Brain microvascular endothelial cell (primary cell): ENCODE results near the gene APPBP2.

ENCODE experiments used
- DNase-seq: peaks from one replicate; pipeline ENCODE4 v3.0.0-alpha.2; 2020
- H3K27ac ChIP-seq: fragments of 250-450 bp; sonication (Bioruptor Pico); 2 replicates; pipeline ENCODE4 v1.5.1; 2020; ENCODE audit warnings: mild to moderate bottlenecking, moderate library complexity
- H3K27me3 ChIP-seq: fragments of 250-450 bp; sonication (Bioruptor Pico); replicated peaks from 2 replicates; pipeline ENCODE4 v1.5.1; 2020; ENCODE audit warnings: mild to moderate bottlenecking
- H3K36me3 ChIP-seq: fragments of 250-450 bp; sonication (Bioruptor Pico); replicated peaks from 2 replicates; pipeline ENCODE4 v1.5.1; 2020; ENCODE audit warnings: mild to moderate bottlenecking
- H3K4me3 ChIP-seq: 2 replicates; pipeline ENCODE4 v1.5.1; 2011; ENCODE audit warnings: low read depth, mild to moderate bottlenecking, control low read depth, low read length, moderate library complexity
- in situ Hi-C: cut with HindIII; loops from 2 replicates; pipeline ENCODE4 v1.10.0; 2017; ENCODE audit warnings: low sequenced_read_pairs, low pct_ligation_motif_present
- TF ChIP-seq, protein P1 (sequence below): IDR thresholded peaks from 2 replicates; pipeline ENCODE4 v1.5.1; 2011; ENCODE audit warnings: low read depth, mild to moderate bottlenecking, moderate library complexity, low read length, control low read depth, inconsistent platforms; ENCODE audit errors: missing control alignments

APPBP2 gene

DNA sequence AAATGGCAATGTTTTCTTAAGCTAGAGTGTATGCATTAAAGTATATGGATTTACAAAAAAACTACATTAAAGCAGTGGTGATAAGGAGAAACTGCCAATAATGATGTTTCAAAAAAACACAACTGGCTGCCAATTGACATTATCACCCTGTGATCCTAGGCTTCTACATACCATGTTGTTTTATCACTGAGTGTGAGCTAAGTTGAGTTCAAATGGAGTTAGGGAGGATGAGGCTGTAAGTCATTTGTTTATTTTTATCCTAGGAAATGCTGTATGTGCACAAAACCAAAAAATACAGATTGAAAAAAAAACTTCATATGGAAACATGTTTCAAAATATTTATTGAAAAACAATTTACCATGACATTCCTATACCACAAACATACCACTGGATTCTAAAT, 80.9 kb downstream of the APPBP2 start:
- no peak for DNase-seq
- no peak overlapping the region for H3K4me3 ChIP-seq
- no peak overlapping the region for H3K27ac ChIP-seq
- H3K27me3 ChIP-seq: no peaks in the 10 kb centered on the region
- peaks cover 17% of the 10 kb centered on the region for H3K36me3 ChIP-seq
- TF ChIP-seq, protein P1, sequence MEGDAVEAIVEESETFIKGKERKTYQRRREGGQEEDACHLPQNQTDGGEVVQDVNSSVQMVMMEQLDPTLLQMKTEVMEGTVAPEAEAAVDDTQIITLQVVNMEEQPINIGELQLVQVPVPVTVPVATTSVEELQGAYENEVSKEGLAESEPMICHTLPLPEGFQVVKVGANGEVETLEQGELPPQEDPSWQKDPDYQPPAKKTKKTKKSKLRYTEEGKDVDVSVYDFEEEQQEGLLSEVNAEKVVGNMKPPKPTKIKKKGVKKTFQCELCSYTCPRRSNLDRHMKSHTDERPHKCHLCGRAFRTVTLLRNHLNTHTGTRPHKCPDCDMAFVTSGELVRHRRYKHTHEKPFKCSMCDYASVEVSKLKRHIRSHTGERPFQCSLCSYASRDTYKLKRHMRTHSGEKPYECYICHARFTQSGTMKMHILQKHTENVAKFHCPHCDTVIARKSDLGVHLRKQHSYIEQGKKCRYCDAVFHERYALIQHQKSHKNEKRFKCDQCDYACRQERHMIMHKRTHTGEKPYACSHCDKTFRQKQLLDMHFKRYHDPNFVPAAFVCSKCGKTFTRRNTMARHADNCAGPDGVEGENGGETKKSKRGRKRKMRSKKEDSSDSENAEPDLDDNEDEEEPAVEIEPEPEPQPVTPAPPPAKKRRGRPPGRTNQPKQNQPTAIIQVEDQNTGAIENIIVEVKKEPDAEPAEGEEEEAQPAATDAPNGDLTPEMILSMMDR: no peak
- in situ Hi-C loops: no loop called here

DNA sequence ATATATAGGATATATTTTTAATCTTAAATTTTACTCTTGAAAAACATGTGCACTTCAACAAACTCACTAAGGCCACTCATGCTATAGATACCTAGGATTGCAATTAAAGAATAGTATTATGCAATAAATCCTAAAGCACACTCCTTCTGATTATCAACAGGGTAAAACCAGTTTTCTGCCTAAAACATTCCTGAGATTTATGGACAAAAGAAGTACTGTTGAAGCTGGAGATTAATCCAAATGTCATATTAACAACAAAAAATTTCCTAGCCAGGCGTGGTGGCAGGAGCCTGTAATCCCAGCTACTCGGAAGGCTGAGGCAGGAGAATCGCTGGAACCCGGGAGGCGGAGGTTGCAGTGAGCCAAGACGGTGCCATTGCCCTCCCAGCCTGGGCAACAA, 82.3 kb downstream of the APPBP2 start:
- in situ Hi-C loops: no loop called here
- DNase-seq: no peak
- Histone ChIP-seq H3K27ac (no peak overlapping the region), H3K4me3 (no peak overlapping the region), H3K36me3 (peaks cover 15% of the 10 kb centered on the region), H3K27me3 (no peaks in the 10 kb centered on the region)
- TF ChIP-seq, protein P1: no peak

DNA sequence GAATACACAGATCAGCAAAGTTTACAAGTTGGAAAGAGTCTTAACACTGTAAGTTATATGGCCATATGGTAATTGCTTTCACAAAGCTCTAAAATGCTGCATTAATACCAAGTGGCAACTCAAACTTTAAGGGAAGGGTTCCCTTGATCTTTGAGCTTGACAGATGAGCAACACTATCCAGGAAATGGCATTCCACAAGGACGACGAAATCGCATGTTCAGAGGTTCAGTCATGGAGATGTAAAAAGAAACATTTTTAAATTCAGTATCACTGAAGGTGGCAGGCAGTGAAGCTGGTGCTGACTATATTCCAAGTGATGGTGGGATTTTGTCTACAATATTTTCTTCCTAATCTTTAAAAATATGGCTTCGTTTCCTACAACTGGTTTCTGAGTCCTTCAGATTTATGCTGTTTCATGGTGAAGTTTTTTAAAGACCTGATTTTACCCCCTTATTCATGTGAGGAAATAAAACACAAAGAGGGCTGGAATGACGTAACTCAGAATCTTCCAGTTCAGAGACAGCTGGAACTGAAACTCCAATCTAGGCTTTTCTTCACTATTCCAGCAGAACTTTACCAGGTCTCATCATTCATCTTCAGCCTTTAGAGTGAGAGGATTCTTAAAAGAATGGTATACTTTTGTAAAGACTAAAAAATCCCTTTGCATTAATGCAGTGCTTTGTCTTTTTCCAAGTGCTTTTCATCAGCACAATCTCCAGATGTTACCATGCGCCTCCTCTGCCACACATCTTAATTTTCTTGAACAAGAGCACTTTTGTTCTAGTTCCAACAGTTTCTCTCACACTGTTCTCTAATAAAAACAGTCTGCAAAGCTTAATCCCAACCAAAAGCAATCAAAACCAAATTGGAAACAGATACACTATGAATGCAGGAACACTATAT, 83.5 kb downstream of the APPBP2 start:
- Histone ChIP-seq H3K4me3 (no peak overlapping the region), H3K36me3 (peaks cover 10% of the 10 kb centered on the region), H3K27me3 (no peaks in the 10 kb centered on the region), H3K27ac (no peak overlapping the region)
- TF ChIP-seq, protein P1: no peak
- DNase-seq: peak; percentile 38
- in situ Hi-C loops: no loop called here

DNA sequence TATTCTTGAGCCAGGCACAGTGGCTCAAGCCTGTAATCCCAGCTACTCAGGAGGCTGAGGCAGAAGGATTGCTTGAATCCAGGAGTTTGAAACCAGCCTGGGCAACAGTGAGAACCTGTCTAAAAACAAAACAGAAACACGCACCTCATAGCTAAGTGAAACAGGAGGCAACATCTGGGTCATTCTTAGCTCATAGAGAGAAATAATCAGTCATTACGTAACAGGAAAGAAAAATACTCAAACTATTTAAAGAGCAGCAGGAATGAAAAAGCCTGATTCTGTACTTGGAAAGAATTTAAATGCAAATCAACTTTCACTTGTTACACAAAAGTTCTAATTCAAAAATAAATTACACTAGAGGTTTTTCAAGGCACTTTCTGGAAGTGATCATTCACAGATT, 86.5 kb downstream of the APPBP2 start:
- in situ Hi-C loops: no loop called here
- DNase-seq: no peak
- TF ChIP-seq, protein P1: no peak
- Histone ChIP-seq H3K36me3 (no peaks in the 10 kb centered on the region), H3K4me3 (no peak overlapping the region), H3K27me3 (no peaks in the 10 kb centered on the region), H3K27ac (no peak overlapping the region)

DNA sequence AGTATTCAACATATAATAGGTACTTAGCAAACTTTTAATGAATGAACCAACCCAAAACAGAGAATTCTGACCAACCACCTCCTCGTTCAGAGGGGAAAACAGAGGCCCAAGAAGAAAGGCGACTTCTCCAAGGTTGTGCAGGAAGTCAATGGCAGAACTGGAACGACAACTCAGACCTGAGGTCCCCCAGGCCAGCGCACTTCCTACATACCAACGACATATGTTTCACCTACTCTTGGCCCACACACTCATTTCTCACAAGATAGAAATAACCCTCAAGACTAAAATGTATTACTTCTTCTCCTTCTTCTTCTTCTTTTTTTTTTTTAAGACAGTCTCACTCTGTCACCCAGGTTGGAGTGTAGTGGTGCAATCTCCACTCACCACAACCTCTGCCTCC, 89.4 kb downstream of the APPBP2 start:
- no peaks in the 10 kb centered on the region for H3K27me3 ChIP-seq
- TF ChIP-seq, protein P1: no peak
- no peak overlapping the region for H3K27ac ChIP-seq
- in situ Hi-C loops: no loop called here
- no peak overlapping the region for H3K4me3 ChIP-seq
- no peak for DNase-seq
- no peaks in the 10 kb centered on the region for H3K36me3 ChIP-seq
